ENCODE data around the gene SCYL1. TPM values are rescaled to one million over a fixed set of nuclear protein-coding genes. Genes with fewer than 3 reads are reported as not detected.
A peak's percentile ranks its signal among the peaks of the same experiment; 100 is the strongest.
"Not testable (repeated sequence)": the region's sequence is repeated elsewhere in the genome, so short reads cannot be mapped to it uniquely, and the experiment has no call there.

SCYL1 gene
- total RNA-seq, 1 donor from 2014 or later, result 80.0 TPM

DNA sequence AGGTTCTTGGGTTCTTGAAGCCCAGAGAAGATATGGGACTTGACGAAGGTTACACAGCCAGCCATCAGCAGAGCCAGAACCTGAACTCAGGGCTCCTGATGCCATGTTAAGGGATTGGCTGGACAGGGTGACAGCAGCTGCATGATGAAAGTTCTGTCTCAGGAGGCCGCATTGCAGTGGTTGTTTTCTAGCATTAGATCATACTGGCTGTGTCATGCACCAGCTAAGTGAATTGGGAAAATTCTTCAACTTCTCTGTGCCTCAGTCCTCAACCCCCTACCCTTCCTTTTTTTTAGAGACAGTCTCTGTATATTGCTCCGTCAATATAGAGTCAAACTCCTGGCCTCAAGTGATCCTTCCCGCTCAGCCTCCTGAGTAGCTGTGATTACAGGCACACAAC, 38.7 kb downstream of the SCYL1 start:
- Mint-ChIP-seq H3K9me3 (ENCODE audit: unreplicated experiment) (peaks cover 5% of the 10 kb centered on the region), H3K27me3 (ENCODE audit: unreplicated experiment) (peaks cover 5% of the 10 kb centered on the region), H3K4me3 (ENCODE audit: unreplicated experiment) (no peak overlapping the region), H3K27ac (ENCODE audit: unreplicated experiment) (no peak overlapping the region), H3K36me3 (ENCODE audit: unreplicated experiment) (no peaks in the 10 kb centered on the region), H3K4me1 (ENCODE audit: low read depth, unreplicated experiment) (peaks cover 4% of the 10 kb centered on the region)
- no peak for DNase-seq
- TF ChIP-seq, protein P1, sequence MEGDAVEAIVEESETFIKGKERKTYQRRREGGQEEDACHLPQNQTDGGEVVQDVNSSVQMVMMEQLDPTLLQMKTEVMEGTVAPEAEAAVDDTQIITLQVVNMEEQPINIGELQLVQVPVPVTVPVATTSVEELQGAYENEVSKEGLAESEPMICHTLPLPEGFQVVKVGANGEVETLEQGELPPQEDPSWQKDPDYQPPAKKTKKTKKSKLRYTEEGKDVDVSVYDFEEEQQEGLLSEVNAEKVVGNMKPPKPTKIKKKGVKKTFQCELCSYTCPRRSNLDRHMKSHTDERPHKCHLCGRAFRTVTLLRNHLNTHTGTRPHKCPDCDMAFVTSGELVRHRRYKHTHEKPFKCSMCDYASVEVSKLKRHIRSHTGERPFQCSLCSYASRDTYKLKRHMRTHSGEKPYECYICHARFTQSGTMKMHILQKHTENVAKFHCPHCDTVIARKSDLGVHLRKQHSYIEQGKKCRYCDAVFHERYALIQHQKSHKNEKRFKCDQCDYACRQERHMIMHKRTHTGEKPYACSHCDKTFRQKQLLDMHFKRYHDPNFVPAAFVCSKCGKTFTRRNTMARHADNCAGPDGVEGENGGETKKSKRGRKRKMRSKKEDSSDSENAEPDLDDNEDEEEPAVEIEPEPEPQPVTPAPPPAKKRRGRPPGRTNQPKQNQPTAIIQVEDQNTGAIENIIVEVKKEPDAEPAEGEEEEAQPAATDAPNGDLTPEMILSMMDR (IDR thresholded peaks at IDR 0.05; ENCODE audit: partially characterized antibody, unreplicated experiment), result no peak

DNA sequence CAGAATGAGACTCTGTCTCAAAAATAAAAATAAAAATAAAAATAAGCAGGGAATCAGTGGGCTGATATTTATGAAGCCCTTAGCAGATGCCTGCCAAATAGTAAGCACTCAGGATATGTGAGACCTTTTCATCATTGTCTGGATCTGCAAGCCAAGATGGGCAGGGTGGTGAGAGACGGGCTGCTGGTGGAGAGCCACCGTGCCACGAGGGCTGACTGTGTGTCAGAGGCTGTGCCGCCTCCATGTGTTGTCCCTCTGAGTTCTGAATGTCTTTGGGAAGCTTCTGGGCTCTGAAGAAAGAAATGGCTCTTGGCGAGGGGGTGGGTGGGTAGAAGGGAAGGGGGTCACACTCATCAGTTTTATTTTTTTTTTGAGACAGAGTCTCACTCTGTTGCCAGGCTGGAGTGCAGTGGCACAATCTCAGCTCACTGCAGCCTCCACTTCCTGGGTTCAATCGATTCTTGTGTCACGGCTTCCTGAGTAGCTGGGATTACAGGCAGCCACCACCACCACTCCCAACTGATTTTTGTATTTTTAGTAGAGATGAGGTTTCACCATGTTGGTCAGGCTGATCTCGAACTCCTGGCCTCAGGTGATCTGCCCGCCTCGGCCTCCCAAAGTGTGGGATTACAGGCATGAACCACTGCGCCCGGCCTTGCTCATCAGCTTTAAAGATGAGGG, 40.1 kb downstream of the SCYL1 start:
- H3K4me3 Mint-ChIP-seq (ENCODE audit: unreplicated experiment); DNase-seq; H3K36me3 Mint-ChIP-seq (ENCODE audit: unreplicated experiment); H3K27ac Mint-ChIP-seq (ENCODE audit: unreplicated experiment); H3K27me3 Mint-ChIP-seq (ENCODE audit: unreplicated experiment); H3K4me1 Mint-ChIP-seq (ENCODE audit: low read depth, unreplicated experiment): not testable (repeated sequence)
- peaks cover 11% of the 10 kb centered on the region for H3K9me3 Mint-ChIP-seq (ENCODE audit: unreplicated experiment)

DNA sequence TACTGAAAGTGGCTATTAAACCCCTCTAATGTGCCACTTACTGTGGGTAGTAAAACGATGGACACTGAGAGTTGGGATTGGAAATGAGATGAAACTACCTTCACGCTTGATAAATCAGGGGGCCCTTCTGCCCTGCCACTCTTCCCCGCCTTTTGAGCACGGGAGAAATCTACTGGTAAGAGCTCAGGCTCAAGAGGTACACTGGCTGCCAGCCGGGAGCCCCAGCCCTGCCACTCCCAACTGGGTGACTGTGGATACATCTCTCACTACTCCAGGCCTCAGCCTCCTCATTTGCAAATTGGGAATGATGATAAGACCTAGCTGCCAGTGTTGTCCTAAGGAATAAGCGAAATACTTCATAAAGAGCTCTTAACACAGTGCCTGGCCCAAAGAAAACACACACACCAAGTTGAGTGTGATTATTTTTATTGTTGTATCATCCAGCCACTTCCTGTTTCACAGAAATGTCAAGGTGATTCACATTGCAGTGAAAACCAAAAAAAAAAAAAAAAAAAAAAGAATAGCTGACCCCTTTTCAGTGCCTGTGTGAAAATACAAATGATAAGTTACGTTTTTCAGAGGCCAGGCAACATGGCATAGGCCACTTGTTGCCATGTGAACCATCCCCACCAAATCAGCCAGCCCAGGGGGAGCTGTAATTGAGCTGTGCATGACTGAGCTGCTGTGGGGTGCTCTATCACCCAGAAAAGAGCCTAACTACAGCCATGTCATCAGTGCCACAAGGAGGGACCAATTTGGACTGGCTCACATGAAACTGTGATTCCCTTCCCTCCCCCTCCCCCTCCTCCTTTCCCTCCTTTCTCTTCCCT, 41.0 kb downstream of the SCYL1 start:
- no peak for DNase-seq
- Mint-ChIP-seq H3K9me3 (ENCODE audit: unreplicated experiment) (peaks cover 15% of the 10 kb centered on the region), H3K4me3 (ENCODE audit: unreplicated experiment) (no peak overlapping the region), H3K27ac (ENCODE audit: unreplicated experiment) (no peak overlapping the region), H3K27me3 (ENCODE audit: unreplicated experiment) (peaks cover 6% of the 10 kb centered on the region), H3K4me1 (ENCODE audit: low read depth, unreplicated experiment) (peaks cover 3% of the 10 kb centered on the region), H3K36me3 (ENCODE audit: unreplicated experiment) (no peaks in the 10 kb centered on the region)
- TF ChIP-seq, protein P1 (IDR thresholded peaks at IDR 0.05; ENCODE audit: partially characterized antibody, unreplicated experiment), result no peak

DNA sequence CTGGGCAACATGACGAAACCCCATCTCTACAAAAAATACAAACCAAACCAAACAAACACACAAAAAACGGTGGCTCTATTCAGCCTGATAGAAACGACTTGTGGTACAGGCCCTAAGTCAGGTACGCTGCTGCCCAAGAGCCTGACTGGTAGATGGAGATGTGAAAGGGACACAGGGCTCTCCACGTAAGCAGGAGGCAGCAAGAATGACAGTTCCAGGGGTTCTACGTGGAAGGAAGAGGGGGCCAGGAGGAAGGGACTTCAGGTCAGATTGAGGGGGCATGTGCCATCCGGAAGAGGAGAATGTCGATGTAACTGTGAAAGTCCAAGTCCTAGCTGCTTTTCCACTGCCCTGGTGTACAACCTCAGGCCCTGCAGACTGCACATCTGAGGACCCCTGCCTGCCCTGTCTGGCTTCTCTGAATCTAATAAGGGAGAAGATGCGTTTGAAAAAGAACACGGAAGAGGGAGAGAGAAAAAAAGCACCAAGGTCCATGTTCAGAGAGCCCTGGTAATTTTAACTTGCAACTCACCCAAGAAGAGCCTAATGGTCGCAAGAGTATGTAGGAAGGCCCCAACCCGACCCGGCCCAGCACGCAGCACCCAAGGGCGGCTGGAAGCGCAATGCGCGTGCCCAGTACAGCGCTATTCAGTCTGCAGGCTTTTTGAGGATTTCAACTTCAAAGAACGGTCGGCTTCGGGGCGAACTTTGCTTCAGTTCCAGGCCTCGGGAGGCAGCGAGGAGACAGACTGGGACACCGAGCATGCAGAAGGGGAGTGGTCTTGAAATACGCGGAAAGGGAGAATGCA, 44.5 kb downstream of the SCYL1 start:
- Mint-ChIP-seq H3K4me1 (ENCODE audit: low read depth, unreplicated experiment) (peaks cover 14% of the 10 kb centered on the region), H3K9me3 (ENCODE audit: unreplicated experiment) (peaks cover 19% of the 10 kb centered on the region), H3K27me3 (ENCODE audit: unreplicated experiment) (peaks cover 10% of the 10 kb centered on the region), H3K4me3 (ENCODE audit: unreplicated experiment) (peak overlapping the region; percentile 94), H3K27ac (ENCODE audit: unreplicated experiment) (peak overlapping the region; percentile 88), H3K36me3 (ENCODE audit: unreplicated experiment) (no peaks in the 10 kb centered on the region)
- TF ChIP-seq, protein P1 (IDR thresholded peaks at IDR 0.05; ENCODE audit: partially characterized antibody, unreplicated experiment), result no peak
- no peak for DNase-seq

Measured in glutamatergic neuron (in vitro differentiated cells).